Esophagus squamous epithelium (tissue), 4 donors: ENCODE measurements around the gene RPUSD3.

ENCODE experiments used
- POLR2A ChIP-seq, 4 donors: fragments of 450-650 bp; IDR thresholded peaks; one replicate each; pipeline ENCODE4 v1.6.1; 2017; ENCODE audit warnings: antibody characterized with exemption in 4 of 4, mild to moderate bottlenecking in 4 of 4, moderate library complexity in 3 of 4
- TF ChIP-seq, protein P1 (sequence below), 6 experiments: fragments of 450-650 bp in 4 of 6; fragments of 200-600 bp in 2 of 6; sonication (generic) in 2 of 6; IDR thresholded peaks; one replicate each; pipeline ENCODE4 v1.5.1; 2016 to 2019; ENCODE audit warnings: antibody characterized with exemption in 6 of 6, mild to moderate bottlenecking in 4 of 6, moderate library complexity in 4 of 6

GRCh38 chr3:9793161-9793781, 50.5 kb downstream of the RPUSD3 start:
- TF ChIP-seq, protein P1, sequence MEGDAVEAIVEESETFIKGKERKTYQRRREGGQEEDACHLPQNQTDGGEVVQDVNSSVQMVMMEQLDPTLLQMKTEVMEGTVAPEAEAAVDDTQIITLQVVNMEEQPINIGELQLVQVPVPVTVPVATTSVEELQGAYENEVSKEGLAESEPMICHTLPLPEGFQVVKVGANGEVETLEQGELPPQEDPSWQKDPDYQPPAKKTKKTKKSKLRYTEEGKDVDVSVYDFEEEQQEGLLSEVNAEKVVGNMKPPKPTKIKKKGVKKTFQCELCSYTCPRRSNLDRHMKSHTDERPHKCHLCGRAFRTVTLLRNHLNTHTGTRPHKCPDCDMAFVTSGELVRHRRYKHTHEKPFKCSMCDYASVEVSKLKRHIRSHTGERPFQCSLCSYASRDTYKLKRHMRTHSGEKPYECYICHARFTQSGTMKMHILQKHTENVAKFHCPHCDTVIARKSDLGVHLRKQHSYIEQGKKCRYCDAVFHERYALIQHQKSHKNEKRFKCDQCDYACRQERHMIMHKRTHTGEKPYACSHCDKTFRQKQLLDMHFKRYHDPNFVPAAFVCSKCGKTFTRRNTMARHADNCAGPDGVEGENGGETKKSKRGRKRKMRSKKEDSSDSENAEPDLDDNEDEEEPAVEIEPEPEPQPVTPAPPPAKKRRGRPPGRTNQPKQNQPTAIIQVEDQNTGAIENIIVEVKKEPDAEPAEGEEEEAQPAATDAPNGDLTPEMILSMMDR (IDR thresholded peaks at IDR 0.05) = no peak
- TF ChIP-seq POLR2A (IDR thresholded peaks at IDR 0.05) = peak in 1 of 4 donors; percentile 59
